NCI-H1105 (cell line): Measurements from ENCODE around the gene ENHO.

Experiments
- DNase-seq: peaks from one replicate; lab custom pipeline; 2025; lab: John Stamatoyannopoulos, UW

Gene ENHO

GRCh38 chr9:34475097-34475496, 47.7 kb downstream of the ENHO start:
- no peak for DNase-seq
